ENCODE results near the gene SCAMP4.

GRCh38 chr19:1923319-1923718 is 18.1 kb downstream of the SCAMP4 start:
- TF ChIP-seq RAD21 (IDR thresholded peaks at IDR 0.05; ENCODE audit: low read depth) (no peak), ZBTB33 (IDR thresholded peaks at IDR 0.05; ENCODE audit: extremely low read depth, insufficient replicate concordance, low read length) (no peak), SRF (IDR thresholded peaks at IDR 0.05; ENCODE audit: low read depth) (no peak)

All from HCT116 (cell line).